Activated T-helper 1 cell treated with anti-CD3 and anti-CD28 coated beads, Interleukin-12 subunit alpha, Interleukin-12 subunit beta, Interleukin-2, Interleukin-4 antibody, amounts not matched to agents 30 ng/mL and 10 ng/mL and 1 ng/mL, durations not matched to agents 14 hours and 24 hours and 36 hours (primary cell): ENCODE measurements around the gene AOPEP. TPM values are rescaled to one million over a fixed set of nuclear protein-coding genes. Genes with fewer than 3 reads are reported as not detected.
A peak's percentile ranks its signal among the peaks of the same experiment; 100 is the strongest.
"Not testable (repeated sequence)": the region's sequence is repeated elsewhere in the genome, so short reads cannot be mapped to it uniquely, and the experiment has no call there.

Source experiments
- DNase-seq: peaks from one replicate; pipeline ENCODE4 v3.0.0; 2021; ENCODE audit warnings: low spot score
- H3K27ac Mint-ChIP-seq: one replicate; pipeline ENCODE4 v1.8.0; 2021; ENCODE audit warnings: mild to moderate bottlenecking, mixed read lengths
- H3K27me3 Mint-ChIP-seq: one replicate; pipeline ENCODE4 v1.8.0; 2022; ENCODE audit warnings: mild to moderate bottlenecking, moderate library complexity, mixed read lengths; ENCODE audit not compliant: insufficient read depth
- H3K36me3 Mint-ChIP-seq: one replicate; pipeline ENCODE4 v1.8.0; 2021; ENCODE audit warnings: low read depth, mixed read lengths
- H3K4me1 Mint-ChIP-seq: one replicate; pipeline ENCODE4 v1.8.0; 2021; ENCODE audit warnings: low read depth, mixed read lengths
- H3K4me3 Mint-ChIP-seq: one replicate; pipeline ENCODE4 v1.8.0; 2021; ENCODE audit warnings: mild to moderate bottlenecking, moderate library complexity, mixed read lengths
- H3K9me3 Mint-ChIP-seq: one replicate; pipeline ENCODE4 v1.8.0; 2021; ENCODE audit warnings: mixed read lengths
- intact Hi-C: fragments of 100-400 bp; cut with micrococcal nuclease; formaldehyde crosslinking; loops from one replicate; pipeline ENCODE4 v1.15.1; 2024
- total RNA-seq: library from RNA; stranded (reverse); gene quantifications from 2 replicates; pipeline ENCODE4 v1.2.3, GENCODE V29; 2022

AOPEP gene
- total RNA-seq, 1 donor from 2014 or later = 22.5 TPM

- intact Hi-C loops = no loop called here
- Mint-ChIP-seq H3K4me1 (peaks cover 58% of the 10 kb centered on the region), H3K4me3 (no peak overlapping the region), H3K36me3 (peaks cover 11% of the 10 kb centered on the region), H3K9me3 (peaks cover 4% of the 10 kb centered on the region), H3K27ac (no peak overlapping the region), H3K27me3 (peaks cover 4% of the 10 kb centered on the region)
- no peak for DNase-seq
Measured at GRCh38 chr9:94868464-94868863, 142.0 kb downstream of the AOPEP start.

GRCh38 chr9:94869415-94869843, 142.9 kb downstream of the AOPEP start:
- no peak for DNase-seq
- H3K4me1 Mint-ChIP-seq = peaks cover 50% of the 10 kb centered on the region
- intact Hi-C loops = loop anchor here (1.0 kb wide), 2 partner anchors 8 to 9 kb away; no protein-coding TSS in a partner anchor
- peaks cover 4% of the 10 kb centered on the region for H3K27me3 Mint-ChIP-seq
- no peak overlapping the region for H3K4me3 Mint-ChIP-seq
- peaks cover 4% of the 10 kb centered on the region for H3K9me3 Mint-ChIP-seq
- peak overlapping the region; percentile 21 for H3K27ac Mint-ChIP-seq
- H3K36me3 Mint-ChIP-seq = peaks cover 11% of the 10 kb centered on the region

- no peak for DNase-seq
- intact Hi-C loops = loop anchor here (10.0 kb wide), 1 partner anchor 1004 kb away; the partner anchor contains the start of gene ERCC6L2
- H3K27me3 Mint-ChIP-seq = peaks cover 4% of the 10 kb centered on the region
- H3K4me3 Mint-ChIP-seq = no peak overlapping the region
- peaks cover 11% of the 10 kb centered on the region for H3K36me3 Mint-ChIP-seq
- peaks cover 4% of the 10 kb centered on the region for H3K9me3 Mint-ChIP-seq
- peaks cover 52% of the 10 kb centered on the region for H3K4me1 Mint-ChIP-seq
- no peak overlapping the region for H3K27ac Mint-ChIP-seq
Measured at GRCh38 chr9:94870465-94870792, 143.9 kb downstream of the AOPEP start.

GRCh38 chr9:94870793-94871558, 144.5 kb downstream of the AOPEP start:
- no peak for DNase-seq
- Mint-ChIP-seq H3K27me3 (peaks cover 4% of the 10 kb centered on the region), H3K9me3 (peaks cover 4% of the 10 kb centered on the region), H3K4me1 (peaks cover 58% of the 10 kb centered on the region), H3K4me3 (no peak overlapping the region), H3K36me3 (peaks cover 14% of the 10 kb centered on the region), H3K27ac (peak overlapping the region; percentile 75)
- intact Hi-C loops = loop anchor here (10.0 kb wide), 1 partner anchor 1004 kb away; the partner anchor contains the start of gene ERCC6L2

GRCh38 chr9:94872083-94872833, 145.8 kb downstream of the AOPEP start:
- intact Hi-C loops = loop anchor here (10.0 kb wide), 1 partner anchor 1003 kb away; the partner anchor contains the start of gene ERCC6L2
- no peak for DNase-seq
- peaks cover 59% of the 10 kb centered on the region for H3K4me1 Mint-ChIP-seq
- H3K27me3 Mint-ChIP-seq = peaks cover 4% of the 10 kb centered on the region
- H3K27ac Mint-ChIP-seq = no peak overlapping the region
- peaks cover 16% of the 10 kb centered on the region for H3K36me3 Mint-ChIP-seq
- no peak overlapping the region for H3K4me3 Mint-ChIP-seq
- H3K9me3 Mint-ChIP-seq = peaks cover 4% of the 10 kb centered on the region

GRCh38 chr9:94872891-94873511, 146.5 kb downstream of the AOPEP start:
- Mint-ChIP-seq H3K27me3 (peaks cover 4% of the 10 kb centered on the region), H3K4me1 (peaks cover 61% of the 10 kb centered on the region), H3K36me3 (peaks cover 16% of the 10 kb centered on the region), H3K27ac (peak overlapping the region; percentile 34), H3K9me3 (peaks cover 4% of the 10 kb centered on the region), H3K4me3 (no peak overlapping the region)
- no peak for DNase-seq
- intact Hi-C loops = loop anchor here (10.0 kb wide), 1 partner anchor 1002 kb away; the partner anchor contains the start of gene ERCC6L2

- intact Hi-C loops = loop anchor here (10.0 kb wide), 1 partner anchor 1000 kb away; the partner anchor contains the start of gene ERCC6L2
- H3K27me3 Mint-ChIP-seq = peaks cover 4% of the 10 kb centered on the region
- no peak overlapping the region for H3K27ac Mint-ChIP-seq
- no peak overlapping the region for H3K4me3 Mint-ChIP-seq
- H3K9me3 Mint-ChIP-seq = peaks cover 7% of the 10 kb centered on the region
- H3K4me1 Mint-ChIP-seq = peaks cover 64% of the 10 kb centered on the region
- no peak for DNase-seq
- peaks cover 16% of the 10 kb centered on the region for H3K36me3 Mint-ChIP-seq
Measured at GRCh38 chr9:94874316-94874715, 147.8 kb downstream of the AOPEP start.

GRCh38 chr9:94875300-94876020, 149.0 kb downstream of the AOPEP start:
- peaks cover 55% of the 10 kb centered on the region for H3K4me1 Mint-ChIP-seq
- intact Hi-C loops = loop anchor here (1.0 to 10.0 kb wide), 5 partner anchors 36 to 999 kb away; partner anchors contain the start of gene ERCC6L2
- no peak for DNase-seq
- H3K4me3 Mint-ChIP-seq = no peak overlapping the region
- H3K9me3 Mint-ChIP-seq = peaks cover 7% of the 10 kb centered on the region
- H3K27me3 Mint-ChIP-seq = peaks cover 4% of the 10 kb centered on the region
- H3K36me3 Mint-ChIP-seq = peaks cover 16% of the 10 kb centered on the region
- H3K27ac Mint-ChIP-seq = no peak overlapping the region

GRCh38 chr9:94878804-94879203, 152.3 kb downstream of the AOPEP start:
- H3K27me3 Mint-ChIP-seq, H3K36me3 Mint-ChIP-seq, H3K9me3 Mint-ChIP-seq: not testable (repeated sequence)
- intact Hi-C loops = loop anchor here (1.0 to 10.0 kb wide), 8 partner anchors 10 to 996 kb away; partner anchors contain the start of genes AOPEP and ERCC6L2
- DNase-seq = peak; percentile 30
- Mint-ChIP-seq H3K4me1 (peaks cover 41% of the 10 kb centered on the region), H3K4me3 (peak overlapping the region; percentile 55), H3K27ac (peak overlapping the region; percentile 35)

- Mint-ChIP-seq H3K4me1 (peaks cover 41% of the 10 kb centered on the region), H3K4me3 (peak overlapping the region; percentile 55), H3K9me3 (peaks cover 3% of the 10 kb centered on the region), H3K36me3 (peaks cover 6% of the 10 kb centered on the region), H3K27ac (peak overlapping the region; percentile 35), H3K27me3 (no peaks in the 10 kb centered on the region)
- intact Hi-C loops = loop anchor here (2.0 to 10.0 kb wide), 4 partner anchors 73 to 996 kb away; partner anchors contain the start of genes AOPEP and ERCC6L2
- no peak for DNase-seq
Measured at GRCh38 chr9:94879230-94879629, 152.7 kb downstream of the AOPEP start.

- H3K27ac Mint-ChIP-seq = no peak overlapping the region
Measured at GRCh38 chr9:94881023-94881422, 154.5 kb downstream of the AOPEP start.

GRCh38 chr9:94881454-94881853, 155.0 kb downstream of the AOPEP start:
- peaks cover 31% of the 10 kb centered on the region for H3K4me1 Mint-ChIP-seq
- H3K36me3 Mint-ChIP-seq = peaks cover 1% of the 10 kb centered on the region
- DNase-seq = no peak
- intact Hi-C loops = no loop called here
- H3K9me3 Mint-ChIP-seq = peaks cover 3% of the 10 kb centered on the region
- no peak overlapping the region for H3K27ac Mint-ChIP-seq
- no peaks in the 10 kb centered on the region for H3K27me3 Mint-ChIP-seq
- H3K4me3 Mint-ChIP-seq = no peak overlapping the region

More at GRCh38 chr9:94881023-94881422, 154.5 kb downstream of the AOPEP start:
- Mint-ChIP-seq H3K36me3 (peaks cover 2% of the 10 kb centered on the region), H3K9me3 (peaks cover 3% of the 10 kb centered on the region), H3K4me1 (peaks cover 32% of the 10 kb centered on the region), H3K4me3 (no peak overlapping the region), H3K27me3 (no peaks in the 10 kb centered on the region)
- intact Hi-C loops = no loop called here
- DNase-seq = no peak
